Tibial nerve (tissue), 4 donors: ENCODE data around the gene SEPTIN1. TPM values are rescaled to one million over a fixed set of nuclear protein-coding genes. Genes with fewer than 3 reads are reported as not detected.
A peak's percentile ranks its signal among the peaks of the same experiment; 100 is the strongest.

Source experiments
- DNase-seq, 2 donors: peaks; one replicate each; pipeline ENCODE4 v3.0.0-alpha.2; 2019; ENCODE audit warnings: low spot score in 2 of 2
- H3K27ac ChIP-seq, 4 donors: fragments of 200-600 bp; sonication (generic) in 3 of 4; one replicate each; pipeline ENCODE4 v1.5.1; 2017 to 2019; ENCODE audit warnings: mild to moderate bottlenecking in 1 of 4
- H3K27me3 ChIP-seq, 2 donors: fragments of 200-600 bp; sonication (generic) in 1 of 2; one replicate each; pipeline versions ENCODE4 v1.5.1 to v1.6.0; 2017 to 2019
- H3K36me3 ChIP-seq, 3 donors: fragments of 200-600 bp; sonication (generic); one replicate each; pipeline ENCODE4 v1.5.1; 2018 to 2019
- H3K4me1 ChIP-seq, 4 donors: fragments of 200-600 bp; sonication (generic) in 3 of 4; one replicate each; pipeline ENCODE4 v1.5.1; 2017 to 2019
- H3K4me3 ChIP-seq, 4 donors: fragments of 200-600 bp; sonication (generic) in 3 of 4; one replicate each; pipeline ENCODE4 v1.5.1; 2017 to 2019; ENCODE audit warnings: mild to moderate bottlenecking in 1 of 4, moderate library complexity in 1 of 4
- H3K9me3 ChIP-seq, 4 donors: fragments of 200-600 bp; sonication (generic) in 3 of 4; one replicate each; pipeline ENCODE4 v1.5.1; 2017 to 2019
- CTCF ChIP-seq, 5 experiments: fragments of 200-600 bp in 3 of 5; fragments of 450-650 bp in 2 of 5; sonication (generic) in 3 of 5; IDR thresholded peaks; one replicate each; pipeline ENCODE4 v1.5.1; 2016 to 2019; ENCODE audit warnings: antibody characterized with exemption in 5 of 5, mild to moderate bottlenecking in 3 of 5, moderate library complexity in 2 of 5
- EP300 ChIP-seq, 2 donors: sonication (generic); formaldehyde crosslinking; IDR thresholded peaks; one replicate each; pipeline ENCODE4 v1.6.1; 2017; ENCODE audit warnings: antibody characterized with exemption in 2 of 2, mild to moderate bottlenecking in 1 of 2
- POLR2A ChIP-seq, 2 donors: fragments of 450-650 bp; IDR thresholded peaks; one replicate each; pipeline ENCODE4 v1.6.1; 2017; ENCODE audit warnings: antibody characterized with exemption in 2 of 2, mild to moderate bottlenecking in 2 of 2, moderate library complexity in 2 of 2
- WGBS, 2 donors: methylation state at CpG; one replicate each; pipeline ENCODE4 v1.1.5; 2018; 5-methylcytosine and 5-hydroxymethylcytosine counted together
- total RNA-seq, 4 donors: library from RNA; depleted of rRNA; stranded (reverse); fragments of >200 nt; gene quantifications; one replicate each; pipeline ENCODE4 v1.1.0, GENCODE V29; 2016

The SEPTIN1 gene
- total RNA-seq, 4 donors from 2014 or later, result 1.4 to 4.8 (median 3.6) TPM; not detected in 1

DNA sequence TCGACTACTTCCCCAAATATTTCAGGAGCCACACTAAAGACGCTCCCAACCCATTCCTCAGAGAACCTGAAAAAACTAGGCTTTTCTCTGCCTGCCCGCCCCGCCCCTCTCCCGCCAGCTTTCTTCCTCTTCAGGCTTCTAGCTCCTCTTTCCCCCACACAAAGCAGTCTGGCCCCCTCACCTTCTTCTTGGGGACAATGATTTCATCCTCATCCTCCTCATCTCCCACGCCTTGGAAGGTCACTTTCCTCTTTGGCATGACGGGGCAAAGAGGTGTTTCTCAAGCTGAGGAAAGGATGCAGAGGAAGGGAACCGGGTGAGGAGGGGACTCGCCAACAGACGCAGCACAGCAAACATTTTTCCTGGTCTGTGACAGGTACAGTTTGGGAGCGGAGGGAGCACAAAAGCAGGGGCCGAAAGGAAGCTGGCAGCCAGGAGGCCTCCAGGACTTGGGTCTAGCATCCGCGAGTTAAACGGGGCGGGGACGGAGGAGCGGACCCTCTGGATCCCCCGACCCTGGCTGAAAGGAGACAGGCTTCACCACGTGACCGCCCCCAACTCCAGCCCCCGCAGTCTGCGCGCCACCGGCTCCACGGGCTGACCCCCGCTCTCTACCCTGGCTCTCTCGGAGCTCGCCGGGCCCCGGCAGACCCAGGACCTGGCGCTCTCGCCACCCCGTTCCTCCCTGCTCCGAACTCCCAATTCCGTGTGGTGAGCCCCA is 27.8 kb downstream of the SEPTIN1 start:
- Histone ChIP-seq H3K27me3 (no peaks in the 10 kb centered on the region), H3K4me3 (peak overlapping the region; percentile 67 to 99 (median 84)), H3K4me1 (peaks cover 0 to 58% (median 32%) of the 10 kb centered on the region in 4 donors), H3K36me3 (peaks cover 2 to 71% (median 12%) of the 10 kb centered on the region in 3 donors), H3K9me3 (no peaks in the 10 kb centered on the region), H3K27ac (peak overlapping the region; percentile 88 to 97 (median 96))
- 1% methylated on average over 19 to 33 of the region's 36 CpGs for WGBS, 2 donors
- TF ChIP-seq POLR2A (IDR thresholded peaks at IDR 0.05), result no peak
- TF ChIP-seq CTCF (IDR thresholded peaks at IDR 0.05), result no peak
- TF ChIP-seq EP300 (IDR thresholded peaks at IDR 0.05), result no peak
- DNase-seq, result peak in 1 of 2 donors; percentile 6

- peaks cover 0 to 62% (median 12%) of the 10 kb centered on the region in 3 donors for H3K36me3 ChIP-seq
- peak overlapping the region in 1 of 4 donors; percentile 99 for H3K4me3 ChIP-seq
- peak in 1 of 2 donors; percentile 3 for DNase-seq
- H3K27ac ChIP-seq, result peak overlapping the region in 3 of 4 donors; percentile 88 to 97 (median 97)
- H3K9me3 ChIP-seq, result no peaks in the 10 kb centered on the region
- H3K27me3 ChIP-seq, result no peaks in the 10 kb centered on the region
- TF ChIP-seq EP300 (IDR thresholded peaks at IDR 0.05) (no peak), POLR2A (IDR thresholded peaks at IDR 0.05) (no peak), CTCF (IDR thresholded peaks at IDR 0.05) (no peak)
- H3K4me1 ChIP-seq, result peaks cover 0 to 58% (median 32%) of the 10 kb centered on the region in 4 donors
- WGBS, 2 donors, result 86 to 89% methylated on average over 23 of the region's 23 CpGs
Measured at GRCh38 chr16:30353438-30354129, 28.8 kb downstream of the SEPTIN1 start.

GRCh38 chr16:30352488-30353401 is 29.6 kb downstream of the SEPTIN1 start:
- TF ChIP-seq EP300 (IDR thresholded peaks at IDR 0.05) (no peak), CTCF (IDR thresholded peaks at IDR 0.05) (peak in 1 of 5 experiments; percentile 19), POLR2A (IDR thresholded peaks at IDR 0.05) (no peak)
- peaks cover 0 to 58% (median 32%) of the 10 kb centered on the region in 4 donors for H3K4me1 ChIP-seq
- peak overlapping the region in 2 of 4 donors; percentile 97 for H3K27ac ChIP-seq
- H3K4me3 ChIP-seq, result no peak overlapping the region
- peaks cover 0 to 54% (median 8%) of the 10 kb centered on the region in 3 donors for H3K36me3 ChIP-seq
- no peaks in the 10 kb centered on the region for H3K27me3 ChIP-seq
- H3K9me3 ChIP-seq, result no peaks in the 10 kb centered on the region
- no peak for DNase-seq
- 70 to 80% methylated on average over 14 of the region's 14 CpGs for WGBS, 2 donors

DNA sequence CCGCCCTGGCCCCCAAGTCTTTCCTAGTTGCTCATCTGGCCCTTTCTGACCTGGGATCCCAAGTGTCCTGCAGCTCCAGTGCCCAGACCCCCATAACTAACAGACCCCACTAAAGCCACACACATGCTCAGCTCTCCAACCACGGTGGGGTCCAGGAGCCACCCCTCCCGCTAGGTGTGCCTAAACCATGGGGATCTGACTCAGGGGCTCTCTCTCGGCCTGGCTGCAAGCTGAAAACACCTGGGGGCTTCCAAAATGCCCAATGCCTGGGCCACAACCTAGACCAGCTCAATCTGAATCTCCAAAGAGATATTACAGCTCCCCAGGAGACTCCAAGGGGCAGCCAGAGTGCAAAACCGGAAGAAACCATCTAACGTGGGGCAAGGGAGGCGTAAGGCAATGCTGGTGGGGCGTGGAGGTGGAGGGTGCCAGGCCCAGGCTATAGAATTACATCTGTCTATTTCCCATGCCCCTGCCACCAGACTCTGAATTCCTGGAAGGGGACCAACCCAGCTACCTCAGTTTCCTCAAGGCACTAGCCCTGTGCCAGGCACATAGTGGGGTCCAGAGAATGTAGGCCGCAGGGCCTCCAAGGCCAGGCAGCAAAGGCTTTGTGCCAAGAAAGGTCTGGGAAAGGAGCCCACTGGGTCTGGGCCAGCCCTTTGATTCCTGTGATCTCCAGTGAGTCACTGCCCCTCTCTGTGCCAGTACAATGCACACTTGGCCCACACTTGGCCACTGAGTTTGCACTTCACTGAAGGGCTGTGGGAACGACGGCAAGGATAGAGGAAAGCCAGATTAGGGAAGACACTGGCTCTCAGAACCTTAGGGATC is 30.6 kb downstream of the SEPTIN1 start:
- Histone ChIP-seq H3K4me3 (no peak overlapping the region), H3K4me1 (peaks cover 0 to 49% (median 32%) of the 10 kb centered on the region in 4 donors), H3K27ac (peak overlapping the region in 3 of 4 donors; percentile 57 to 97 (median 97)), H3K9me3 (no peaks in the 10 kb centered on the region), H3K27me3 (no peaks in the 10 kb centered on the region), H3K36me3 (peaks cover 0 to 44% (median 8%) of the 10 kb centered on the region in 3 donors)
- TF ChIP-seq EP300 (IDR thresholded peaks at IDR 0.05), result peak in 1 of 2 donors; percentile 77
- TF ChIP-seq CTCF (IDR thresholded peaks at IDR 0.05), result no peak
- no peak for TF ChIP-seq POLR2A (IDR thresholded peaks at IDR 0.05)
- 56 to 65% methylated on average over 11 of the region's 11 CpGs for WGBS, 2 donors
- peak; percentile 63 to 80 for DNase-seq
